ENCODE results near the gene ADSS1.
A peak's percentile ranks its signal among the peaks of the same experiment; 100 is the strongest.
"Not testable (repeated sequence)": the region's sequence is repeated elsewhere in the genome, so short reads cannot be mapped to it uniquely, and the experiment has no call there.

The ADSS1 gene

GRCh38 chr14:104750753-104751057 is 26.7 kb downstream of the ADSS1 start:
- H3K36me3 ChIP-seq (ENCODE audit: control insufficient read depth, insufficient read depth, low read length); H3K27me3 ChIP-seq (ENCODE audit: control insufficient read depth, insufficient read depth, low read length); H3K27ac ChIP-seq (ENCODE audit: low read length); H3K9me3 ChIP-seq (ENCODE audit: control insufficient read depth, insufficient read depth, low read length); DNase-seq (ENCODE audit: low read depth, low spot score); H3K4me3 ChIP-seq (ENCODE audit: low read length); H3K4me1 ChIP-seq (ENCODE audit: control insufficient read depth, insufficient read depth, low read length): not testable (repeated sequence)
- no CpG with 5 or more reads among the region's 5 CpGs for WGBS (ENCODE audit: insufficient coverage, insufficient read length)

DNA sequence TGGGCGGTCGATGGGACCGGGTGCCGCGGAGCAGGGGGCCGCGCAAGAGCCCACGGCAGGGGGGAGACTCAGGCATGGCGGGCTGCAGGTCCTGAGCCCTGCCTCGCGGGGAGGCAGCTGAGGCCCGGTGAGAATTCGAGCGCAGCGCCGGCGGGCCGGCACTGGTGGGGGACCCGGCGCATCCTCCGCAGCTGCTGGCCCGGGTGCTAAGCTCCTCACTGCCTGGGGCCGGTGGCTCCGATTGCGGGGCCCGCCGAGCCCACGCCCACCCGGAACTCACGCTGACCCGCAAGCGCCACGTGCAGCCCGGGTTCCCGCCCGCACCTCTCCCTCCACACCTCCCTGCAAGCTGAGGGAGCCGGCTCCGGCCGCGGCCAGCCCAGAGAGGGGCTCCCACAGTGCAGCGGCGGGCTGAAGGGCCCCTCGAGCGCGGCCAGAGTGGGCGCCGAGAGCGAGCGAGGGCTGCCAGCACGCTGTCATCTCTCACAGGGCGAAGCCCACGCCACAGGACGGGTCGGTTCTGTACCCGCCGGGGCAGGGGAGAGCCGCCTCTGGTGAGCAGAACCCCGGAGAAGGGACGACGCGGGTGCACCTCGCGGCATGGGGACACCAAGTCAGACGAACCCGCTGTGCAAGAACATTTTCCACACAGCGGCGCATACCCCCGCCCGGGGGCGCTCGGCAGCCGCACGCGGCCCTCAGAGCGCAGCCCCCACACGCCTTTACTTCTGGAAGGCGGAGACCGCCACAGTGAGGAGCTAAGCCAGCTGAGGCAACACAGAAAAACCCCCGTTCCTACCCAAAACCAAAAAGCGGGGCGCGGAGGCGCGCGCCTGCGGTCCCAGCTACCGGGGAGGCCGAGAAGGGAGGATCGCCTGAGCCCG is 27.8 kb downstream of the ADSS1 start:
- Histone ChIP-seq H3K4me1 (ENCODE audit: control insufficient read depth, insufficient read depth, low read length) (peaks cover 5% of the 10 kb centered on the region; the same call in 1 of the 2 replicates), H3K27ac (ENCODE audit: low read length) (no peak overlapping the region), H3K9me3 (ENCODE audit: control insufficient read depth, insufficient read depth, low read length) (no peaks in the 10 kb centered on the region), H3K36me3 (ENCODE audit: control insufficient read depth, insufficient read depth, low read length) (peaks cover 17% of the 10 kb centered on the region), H3K27me3 (ENCODE audit: control insufficient read depth, insufficient read depth, low read length) (no peaks in the 10 kb centered on the region), H3K4me3 (ENCODE audit: low read length) (peak overlapping the region; percentile 26; the same call in 1 of the 2 replicates)
- DNase-seq (ENCODE audit: low read depth, low spot score): no peak
- WGBS (ENCODE audit: insufficient coverage, insufficient read length): no CpG with 5 or more reads among the region's 90 CpGs

- H3K4me3 ChIP-seq (ENCODE audit: low read length): peak overlapping the region; percentile 26; the same call in 1 of the 2 replicates
- WGBS (ENCODE audit: insufficient coverage, insufficient read length): no CpG with 5 or more reads among the region's 21 CpGs
- H3K9me3 ChIP-seq (ENCODE audit: control insufficient read depth, insufficient read depth, low read length): no peaks in the 10 kb centered on the region
- no peak for DNase-seq (ENCODE audit: low read depth, low spot score)
- peaks cover 5% of the 10 kb centered on the region; the same call in 1 of the 2 replicates for H3K4me1 ChIP-seq (ENCODE audit: control insufficient read depth, insufficient read depth, low read length)
- H3K27me3 ChIP-seq (ENCODE audit: control insufficient read depth, insufficient read depth, low read length): no peaks in the 10 kb centered on the region
- peaks cover 23% of the 10 kb centered on the region for H3K36me3 ChIP-seq (ENCODE audit: control insufficient read depth, insufficient read depth, low read length)
- no peak overlapping the region for H3K27ac ChIP-seq (ENCODE audit: low read length)
These were observed 28.4 kb downstream of the ADSS1 start for GRCh38 chr14:104752423-104752734.

DNA sequence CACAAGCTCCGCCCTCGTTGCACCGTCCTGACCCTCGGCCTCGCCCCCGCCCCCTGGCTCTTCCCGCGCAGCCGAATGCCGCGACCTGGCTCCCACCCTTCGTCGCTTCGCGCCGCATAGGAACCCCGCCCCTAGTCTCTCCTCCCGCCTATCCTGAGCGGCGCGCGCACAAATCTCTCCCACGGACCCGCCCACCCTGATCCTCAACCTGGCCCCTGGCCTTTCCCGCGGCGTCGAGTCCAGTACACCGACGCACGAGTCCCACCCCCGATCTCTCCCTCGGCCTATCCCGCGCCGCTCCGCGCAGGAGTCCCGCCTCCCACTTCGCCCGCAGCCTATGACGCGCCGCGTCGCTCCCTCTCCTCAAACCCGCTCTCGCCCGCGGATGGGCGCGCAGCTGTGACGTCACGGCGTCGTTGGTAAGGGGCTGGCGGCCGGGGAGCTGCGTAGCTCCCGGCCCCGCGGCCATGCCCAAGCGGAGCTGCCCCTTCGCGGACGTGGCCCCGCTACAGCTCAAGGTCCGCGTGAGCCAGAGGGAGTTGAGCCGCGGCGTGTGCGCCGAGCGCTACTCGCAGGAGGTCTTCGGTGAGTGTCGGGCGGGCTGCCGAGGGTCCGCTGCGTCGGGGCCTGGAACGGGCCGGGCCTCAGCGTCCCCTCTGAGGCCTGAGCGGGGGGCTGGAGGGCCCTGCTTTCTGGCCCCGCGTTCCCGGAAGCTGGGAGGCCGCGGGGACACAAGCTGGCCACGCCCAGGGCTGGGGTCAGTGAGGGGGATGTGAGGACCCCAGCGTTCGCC is 28.9 kb downstream of the ADSS1 start, which contains the start of gene SIVA1:
TSS of gene SIVA1 (plus strand) at position 413 of the 793 bp plus-strand sequence. CDS start at position 468, 55 bp downstream.
- DNase-seq (ENCODE audit: low read depth, low spot score): peak; percentile 98
- Histone ChIP-seq H3K27me3 (ENCODE audit: control insufficient read depth, insufficient read depth, low read length) (no peaks in the 10 kb centered on the region), H3K4me3 (ENCODE audit: low read length) (peak within 1 kb of the TSS; percentile 99), H3K9me3 (ENCODE audit: control insufficient read depth, insufficient read depth, low read length) (no peaks in the 10 kb centered on the region), H3K4me1 (ENCODE audit: control insufficient read depth, insufficient read depth, low read length) (peaks cover 5% of the 10 kb centered on the region; the same call in 1 of the 2 replicates), H3K36me3 (ENCODE audit: control insufficient read depth, insufficient read depth, low read length) (peaks cover 28% of the 10 kb centered on the region), H3K27ac (ENCODE audit: low read length) (no peak within 1 kb of the TSS)
- no CpG with 5 or more reads among the region's 95 CpGs for WGBS (ENCODE audit: insufficient coverage, insufficient read length)

GRCh38 chr14:104753528-104754212 is 29.6 kb downstream of the ADSS1 start:
- no peak for DNase-seq (ENCODE audit: low read depth, low spot score)
- Histone ChIP-seq H3K27me3 (ENCODE audit: control insufficient read depth, insufficient read depth, low read length) (no peaks in the 10 kb centered on the region), H3K4me1 (ENCODE audit: control insufficient read depth, insufficient read depth, low read length) (peaks cover 5% of the 10 kb centered on the region; the same call in 1 of the 2 replicates), H3K4me3 (ENCODE audit: low read length) (peak overlapping the region; percentile 99), H3K36me3 (ENCODE audit: control insufficient read depth, insufficient read depth, low read length) (peaks cover 32% of the 10 kb centered on the region), H3K9me3 (ENCODE audit: control insufficient read depth, insufficient read depth, low read length) (no peaks in the 10 kb centered on the region), H3K27ac (ENCODE audit: low read length) (no peak overlapping the region)
- no CpG with 5 or more reads among the region's 30 CpGs for WGBS (ENCODE audit: insufficient coverage, insufficient read length)

- H3K4me3 ChIP-seq (ENCODE audit: low read length): no peak overlapping the region; the same call in 1 of the 2 replicates
- peaks cover 5% of the 10 kb centered on the region; the same call in 1 of the 2 replicates for H3K4me1 ChIP-seq (ENCODE audit: control insufficient read depth, insufficient read depth, low read length)
- no peak overlapping the region for H3K27ac ChIP-seq (ENCODE audit: low read length)
- peaks cover 35% of the 10 kb centered on the region for H3K36me3 ChIP-seq (ENCODE audit: control insufficient read depth, insufficient read depth, low read length)
- DNase-seq (ENCODE audit: low read depth, low spot score): no peak
- no CpG with 5 or more reads among the region's 13 CpGs for WGBS (ENCODE audit: insufficient coverage, insufficient read length)
- no peaks in the 10 kb centered on the region for H3K27me3 ChIP-seq (ENCODE audit: control insufficient read depth, insufficient read depth, low read length)
- no peaks in the 10 kb centered on the region for H3K9me3 ChIP-seq (ENCODE audit: control insufficient read depth, insufficient read depth, low read length)
These were observed 30.3 kb downstream of the ADSS1 start for GRCh38 chr14:104754213-104754851.

DNA sequence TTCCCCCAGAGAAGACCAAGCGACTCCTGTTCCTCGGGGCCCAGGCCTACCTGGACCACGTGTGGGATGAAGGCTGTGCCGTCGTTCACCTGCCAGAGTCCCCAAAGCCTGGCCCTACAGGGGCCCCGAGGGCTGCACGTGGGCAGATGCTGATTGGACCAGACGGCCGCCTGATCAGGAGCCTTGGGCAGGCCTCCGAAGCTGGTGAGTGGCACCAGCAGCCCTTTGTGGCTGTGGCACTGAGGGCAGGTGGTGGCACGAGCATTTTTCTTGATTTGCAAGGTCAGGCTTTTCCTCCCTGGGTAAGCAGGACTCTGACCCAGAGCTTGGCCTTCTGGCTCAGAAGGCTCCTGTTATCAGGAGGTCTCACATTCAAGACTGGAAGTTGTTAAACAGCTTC is 31.6 kb downstream of the ADSS1 start:
- Histone ChIP-seq H3K36me3 (ENCODE audit: control insufficient read depth, insufficient read depth, low read length) (peaks cover 38% of the 10 kb centered on the region), H3K4me3 (ENCODE audit: low read length) (no peak overlapping the region), H3K9me3 (ENCODE audit: control insufficient read depth, insufficient read depth, low read length) (no peaks in the 10 kb centered on the region), H3K27me3 (ENCODE audit: control insufficient read depth, insufficient read depth, low read length) (no peaks in the 10 kb centered on the region), H3K4me1 (ENCODE audit: control insufficient read depth, insufficient read depth, low read length) (peaks cover 5% of the 10 kb centered on the region; the same call in 1 of the 2 replicates), H3K27ac (ENCODE audit: low read length) (no peak overlapping the region)
- DNase-seq (ENCODE audit: low read depth, low spot score): no peak
- no CpG with 5 or more reads among the region's 11 CpGs for WGBS (ENCODE audit: insufficient coverage, insufficient read length)

- WGBS (ENCODE audit: insufficient coverage, insufficient read length): no CpG with 5 or more reads among the region's 27 CpGs
- Histone ChIP-seq H3K27ac (ENCODE audit: low read length) (no peak overlapping the region), H3K4me3 (ENCODE audit: low read length) (no peak overlapping the region), H3K36me3 (ENCODE audit: control insufficient read depth, insufficient read depth, low read length) (peaks cover 38% of the 10 kb centered on the region), H3K9me3 (ENCODE audit: control insufficient read depth, insufficient read depth, low read length) (no peaks in the 10 kb centered on the region), H3K4me1 (ENCODE audit: control insufficient read depth, insufficient read depth, low read length) (peaks cover 5% of the 10 kb centered on the region; the same call in 1 of the 2 replicates), H3K27me3 (ENCODE audit: control insufficient read depth, insufficient read depth, low read length) (no peaks in the 10 kb centered on the region)
- no peak for DNase-seq (ENCODE audit: low read depth, low spot score)
These were observed 32.6 kb downstream of the ADSS1 start for GRCh38 chr14:104756477-104757237.

DNA sequence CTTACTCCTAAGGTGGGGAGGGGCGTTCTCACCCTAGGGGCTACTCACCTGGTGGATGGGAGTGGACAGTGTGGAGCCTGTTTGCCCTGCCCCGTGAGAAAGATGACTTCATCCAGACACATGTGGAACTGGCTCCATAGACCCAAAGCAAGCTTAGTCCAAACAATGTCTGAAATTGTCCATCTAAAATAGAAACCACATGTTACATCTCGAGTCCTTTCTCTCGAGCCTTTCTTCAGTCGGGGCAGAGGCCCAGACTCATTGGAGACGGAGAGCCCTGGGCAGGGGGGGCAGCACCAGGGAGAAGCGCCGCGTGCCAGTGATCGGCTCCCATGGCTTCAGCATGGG is 33.2 kb downstream of the ADSS1 start:
- Histone ChIP-seq H3K4me3 (ENCODE audit: low read length) (no peak overlapping the region), H3K36me3 (ENCODE audit: control insufficient read depth, insufficient read depth, low read length) (peaks cover 38% of the 10 kb centered on the region), H3K9me3 (ENCODE audit: control insufficient read depth, insufficient read depth, low read length) (no peaks in the 10 kb centered on the region), H3K4me1 (ENCODE audit: control insufficient read depth, insufficient read depth, low read length) (peaks cover 5% of the 10 kb centered on the region; the same call in 1 of the 2 replicates), H3K27me3 (ENCODE audit: control insufficient read depth, insufficient read depth, low read length) (no peaks in the 10 kb centered on the region), H3K27ac (ENCODE audit: low read length) (no peak overlapping the region)
- DNase-seq (ENCODE audit: low read depth, low spot score): no peak
- no CpG with 5 or more reads among the region's 10 CpGs for WGBS (ENCODE audit: insufficient coverage, insufficient read length)

Measured in iPS DF 6.9 (cell line).